Neural cell (in vitro differentiated cells): ENCODE measurements around the gene SNX2. TPM values are rescaled to one million over a fixed set of nuclear protein-coding genes. Genes with fewer than 3 reads are reported as not detected.
"Not testable (repeated sequence)": the region's sequence is repeated elsewhere in the genome, so short reads cannot be mapped to it uniquely, and the experiment has no call there.

Source experiments
- H2AFZ ChIP-seq: fragments of 200-600, 300-800 bp; sonication (generic), shearing (Covaris generic); 2 replicates; pipeline ENCODE4 v1.6.0; 2014; ENCODE audit warnings: low read depth, mild to moderate bottlenecking, antibody characterized with exemption, low read length, moderate library complexity
- H3F3A ChIP-seq: fragments of 200-600 bp; shearing (Covaris generic); 2 replicates; pipeline ENCODE4 v1.6.1; 2016; ENCODE audit warnings: mild to moderate bottlenecking, moderate library complexity, mixed read lengths, antibody characterized with exemption, low read length; ENCODE audit not compliant: insufficient read depth, poor library complexity, severe bottlenecking
- H3K27ac ChIP-seq: fragments of 200-600, 300-800 bp; sonication (generic), shearing (Covaris generic); 2 replicates; pipeline ENCODE4 v1.5.1; 2014; ENCODE audit warnings: mild to moderate bottlenecking, low read length, moderate library complexity
- H3K27me3 ChIP-seq: fragments of 300-800, 200-600 bp; sonication (generic), shearing (Covaris generic); 2 replicates; pipeline ENCODE4 v1.6.0; 2014; ENCODE audit warnings: mild to moderate bottlenecking, low read depth, low read length, moderate library complexity; ENCODE audit not compliant: insufficient read depth
- H3K36me3 ChIP-seq: fragments of 300-800, 200-600 bp; sonication (generic), shearing (Covaris generic); 2 replicates; pipeline ENCODE4 v1.5.1; 2014; ENCODE audit warnings: mild to moderate bottlenecking, antibody characterized with exemption, low read length, moderate library complexity; ENCODE audit not compliant: insufficient read depth
- H3K4me2 ChIP-seq: fragments of 300-800, 200-600 bp; sonication (generic), shearing (Covaris generic); 2 replicates; pipeline ENCODE4 v1.6.0; 2014; ENCODE audit warnings: mild to moderate bottlenecking, low read length
- H3K4me3 ChIP-seq: fragments of 300-800, 200-600 bp; sonication (generic), shearing (Covaris generic); 2 replicates; pipeline ENCODE4 v1.5.1; 2014; ENCODE audit warnings: mild to moderate bottlenecking, low read length, moderate library complexity
- H3K79me2 ChIP-seq: fragments of 200-600 bp; shearing (Covaris generic); replicated peaks from 2 replicates; pipeline ENCODE4 v1.6.0; 2014; ENCODE audit warnings: mild to moderate bottlenecking, low read length, moderate library complexity; ENCODE audit not compliant: insufficient read depth
- H3K9ac ChIP-seq: fragments of 300-800, 200-600 bp; sonication (generic), shearing (Covaris generic); 2 replicates; pipeline ENCODE4 v1.6.1; 2016; ENCODE audit warnings: mild to moderate bottlenecking, low read length, mixed read lengths
- H3K9me2 ChIP-seq: fragments of 200-600 bp; shearing (Covaris generic); 2 replicates; pipeline ENCODE4 v1.6.1; 2016; ENCODE audit warnings: mild to moderate bottlenecking, low read length, mixed read lengths; ENCODE audit not compliant: insufficient read depth
- H3K9me3 ChIP-seq: fragments of 200-600, 300-800 bp; sonication (generic), shearing (Covaris generic); 2 replicates; pipeline ENCODE4 v1.6.1; 2016; ENCODE audit warnings: mild to moderate bottlenecking, mixed run types, low read length, moderate library complexity, mixed read lengths
- H4K20me1 ChIP-seq: fragments of 200-600 bp; shearing (Covaris generic); 2 replicates; pipeline ENCODE4 v1.6.1; 2016; ENCODE audit warnings: mild to moderate bottlenecking, mixed run types; ENCODE audit not compliant: insufficient read depth
- CTCF ChIP-seq: fragments of 450-650 bp; IDR thresholded peaks from 2 replicates; pipeline ENCODE4 v1.5.1; 2014; ENCODE audit warnings: antibody characterized with exemption, mild to moderate bottlenecking, moderate library complexity; ENCODE audit not compliant: poor library complexity, severe bottlenecking
- EP300 ChIP-seq: fragments of 450-650 bp; conservative IDR thresholded peaks from 2 replicates; pipeline ENCODE4 v1.6.1; 2014; ENCODE audit warnings: antibody characterized with exemption, mild to moderate bottlenecking, moderate library complexity; ENCODE audit not compliant: poor library complexity, severe bottlenecking
- EZH2 ChIP-seq: fragments of 200-600, 300-800 bp; shearing (Covaris generic), sonication (generic); IDR thresholded peaks from 2 replicates; pipeline ENCODE4 v1.6.1; 2014; ENCODE audit warnings: antibody characterized with exemption, low read length, borderline replicate concordance, mild to moderate bottlenecking; ENCODE audit not compliant: insufficient read depth, poor library complexity, severe bottlenecking
- MXI1 ChIP-seq: fragments of 450-650 bp; conservative IDR thresholded peaks from 2 replicates; pipeline ENCODE4 v1.6.1; 2014; ENCODE audit warnings: antibody characterized with exemption, mild to moderate bottlenecking; ENCODE audit not compliant: poor library complexity, severe bottlenecking
- POLR2AphosphoS5 ChIP-seq: IDR thresholded peaks from 2 replicates; pipeline ENCODE4 v1.6.1; 2012
- RAD21 ChIP-seq: fragments of 450-650 bp; conservative IDR thresholded peaks from 2 replicates; pipeline ENCODE4 v1.6.1; 2014; ENCODE audit warnings: antibody characterized with exemption, mild to moderate bottlenecking, moderate library complexity
- REST ChIP-seq: IDR thresholded peaks from 2 replicates; pipeline ENCODE4 v1.6.1; 2012; ENCODE audit warnings: borderline replicate concordance
- SMC3 ChIP-seq: fragments of 450-650 bp; conservative IDR thresholded peaks from 2 replicates; pipeline ENCODE4 v1.6.1; 2014; ENCODE audit warnings: antibody characterized with exemption, mild to moderate bottlenecking, moderate library complexity; ENCODE audit not compliant: poor library complexity
- TAF1 ChIP-seq: IDR thresholded peaks from 2 replicates; pipeline ENCODE4 v1.6.1; 2012; ENCODE audit warnings: low read depth
- polyA plus RNA-seq: library from polyadenylated mRNA; depleted of rRNA; stranded (reverse); fragments of >200 nt; gene quantifications from 2 replicates; pipeline ENCODE4 v1.2.3, GENCODE V29; 2014

The SNX2 gene
- polyA plus RNA-seq, 1 donor from 2014 or later: 36.1 TPM

GRCh38 chr5:122849771-122850170 is 74.9 kb downstream of the SNX2 start:
- H3F3A ChIP-seq: no peaks in the 10 kb centered on the region
- H3K27me3 ChIP-seq: no peaks in the 10 kb centered on the region
- H3K27ac ChIP-seq: no peak overlapping the region
- no peak overlapping the region for H2AFZ ChIP-seq
- no peak overlapping the region for H3K9ac ChIP-seq
- TF ChIP-seq EZH2: no peak
- no peak for TF ChIP-seq POLR2AphosphoS5
- no peak for TF ChIP-seq SMC3
- TF ChIP-seq TAF1: no peak
- TF ChIP-seq RAD21: no peak
- no peak for TF ChIP-seq EP300
- no peak for TF ChIP-seq REST
- TF ChIP-seq CTCF: no peak
- TF ChIP-seq MXI1: no peak
- H3K4me3 ChIP-seq: no peak overlapping the region
- no peaks in the 10 kb centered on the region for H3K9me2 ChIP-seq
- H3K79me2 ChIP-seq: no peaks in the 10 kb centered on the region
- H3K9me3 ChIP-seq: no peaks in the 10 kb centered on the region
- no peak overlapping the region for H3K4me2 ChIP-seq
- no peaks in the 10 kb centered on the region for H4K20me1 ChIP-seq
- H3K36me3 ChIP-seq: no peaks in the 10 kb centered on the region

- not testable (repeated sequence) for H3K36me3 ChIP-seq, H3K9me3 ChIP-seq, H2AFZ ChIP-seq, H3K4me3 ChIP-seq, H3K27me3 ChIP-seq, H3K4me2 ChIP-seq, H3K9ac ChIP-seq, H3K27ac ChIP-seq, H3F3A ChIP-seq, H3K9me2 ChIP-seq, H3K79me2 ChIP-seq, H4K20me1 ChIP-seq
Observed at GRCh38 chr5:122857538-122857937, 82.7 kb downstream of the SNX2 start.

- TF ChIP-seq CTCF: no peak
- no peak for TF ChIP-seq MXI1
- TF ChIP-seq POLR2AphosphoS5: no peak
- TF ChIP-seq SMC3: no peak
- no peak for TF ChIP-seq TAF1
- no peak for TF ChIP-seq EP300
- no peak for TF ChIP-seq EZH2
- no peak for TF ChIP-seq REST
- TF ChIP-seq RAD21: no peak
- H3K27me3 ChIP-seq: no peaks in the 10 kb centered on the region
Observed at GRCh38 chr5:122858451-122858850, 83.6 kb downstream of the SNX2 start.

More at GRCh38 chr5:122858451-122858850, 83.6 kb downstream of the SNX2 start:
- Histone ChIP-seq H3K9ac (no peak overlapping the region), H3K9me2 (no peaks in the 10 kb centered on the region), H2AFZ (no peak overlapping the region), H3K9me3 (no peaks in the 10 kb centered on the region), H3K36me3 (no peaks in the 10 kb centered on the region), H3F3A (no peaks in the 10 kb centered on the region), H3K4me2 (no peak overlapping the region), H3K4me3 (no peak overlapping the region), H3K27ac (no peak overlapping the region), H4K20me1 (no peaks in the 10 kb centered on the region), H3K79me2 (no peaks in the 10 kb centered on the region)
